CD4-positive, CD25-positive, alpha-beta regulatory T cell (primary cell): Measurements from ENCODE around the gene COL5A2. TPM values are rescaled to one million over a fixed set of nuclear protein-coding genes. Genes with fewer than 3 reads are reported as not detected.

Source experiments
- ATAC-seq, 2 donors: fragments of 150-1000 bp; cut with Tn5 transposase; one replicate each; pipeline ENCODE4 v1.10.0; 2021; ENCODE audit warnings: low read depth in 2 of 2, moderate number of reproducible peaks in 2 of 2, moderate library complexity in 1 of 2
- DNase-seq, 3 donors: peaks; one replicate each; pipeline versions ENCODE4 v3.0.0 to v3.0.0-alpha.2; 2012 to 2022; ENCODE audit warnings: mixed read lengths in 1 of 3
- H3K27ac ChIP-seq: one replicate; pipeline ENCODE4 v1.7.0; 2013; ENCODE audit warnings: mild to moderate bottlenecking, low read length; ENCODE audit not compliant: insufficient read depth, poor library complexity, severe bottlenecking
- H3K27me3 ChIP-seq: one replicate; pipeline ENCODE4 v1.7.0; 2013; ENCODE audit warnings: low read length; ENCODE audit not compliant: control insufficient read depth, insufficient read depth
- H3K36me3 ChIP-seq: one replicate; pipeline ENCODE4 v1.7.0; 2013; ENCODE audit warnings: mild to moderate bottlenecking, low read length, moderate library complexity; ENCODE audit not compliant: control insufficient read depth, insufficient read depth
- H3K4me1 ChIP-seq: 2 replicates; pipeline ENCODE4 v1.7.0; 2013; ENCODE audit warnings: mild to moderate bottlenecking, low read length; ENCODE audit not compliant: insufficient read depth, control insufficient read depth, poor library complexity, severe bottlenecking
- H3K4me3 ChIP-seq: one replicate; pipeline ENCODE4 v1.7.0; 2013; ENCODE audit warnings: low read depth, mild to moderate bottlenecking, low read length, moderate library complexity
- H3K9me3 ChIP-seq, 2 experiments: 1 replicate in 1 of 2; 2 replicates in 1 of 2; pipeline ENCODE4 v1.7.0; 2013; ENCODE audit warnings: low read length in 2 of 2, mild to moderate bottlenecking in 1 of 2, moderate library complexity in 1 of 2; ENCODE audit not compliant: control insufficient read depth in 2 of 2
- H3K27ac Mint-ChIP-seq, 3 donors: one replicate each; pipeline ENCODE4 v1.8.0; 2020 to 2022; ENCODE audit warnings: mild to moderate bottlenecking in 3 of 3, mixed read lengths in 3 of 3, moderate library complexity in 2 of 3
- H3K27me3 Mint-ChIP-seq: one replicate; pipeline ENCODE4 v1.8.0; 2022; ENCODE audit warnings: mild to moderate bottlenecking, mixed read lengths
- H3K36me3 Mint-ChIP-seq: one replicate; pipeline ENCODE4 v1.8.0; 2020; ENCODE audit warnings: mixed read lengths
- H3K4me1 Mint-ChIP-seq, 4 donors: one replicate each; pipeline ENCODE4 v1.8.0; 2020 to 2022; ENCODE audit warnings: mixed read lengths in 4 of 4, mild to moderate bottlenecking in 1 of 4
- H3K4me3 Mint-ChIP-seq, 4 donors: one replicate each; pipeline ENCODE4 v1.8.0; 2020 to 2022; ENCODE audit warnings: mild to moderate bottlenecking in 4 of 4, mixed read lengths in 4 of 4, moderate library complexity in 3 of 4
- H3K9me3 Mint-ChIP-seq, 7 donors: one replicate each; pipeline ENCODE4 v1.8.0; 2020 to 2022; ENCODE audit warnings: mixed read lengths in 7 of 7, mild to moderate bottlenecking in 3 of 7, moderate library complexity in 2 of 7
- polyA plus RNA-seq, 4 donors: library from polyadenylated mRNA; unstranded; fragments of 300-500 nt; fragmentation: Illumina TruSeq; gene quantifications; one replicate each; pipeline ENCODE4 v1.2.3, GENCODE V29; 2021
- total RNA-seq: library from RNA; stranded (reverse); gene quantifications from one replicate; pipeline ENCODE4 v1.2.3, GENCODE V29; 2022

Gene COL5A2
- total and polyA plus RNA-seq, 5 donors from 2014 or later = 0.15 to 0.25 (median 0.22) TPM; not detected in 2

- no peak overlapping the region for H3K4me3 ChIP-seq
- DNase-seq = no peak
- H3K9me3 ChIP-seq = no peaks in the 10 kb centered on the region
- H3K4me1 ChIP-seq = no peaks in the 10 kb centered on the region
- Mint-ChIP-seq H3K4me3 (no peak overlapping the region), H3K27me3 (no peaks in the 10 kb centered on the region), H3K36me3 (no peaks in the 10 kb centered on the region), H3K4me1 (no peaks in the 10 kb centered on the region), H3K9me3 (peaks cover 0 to 2% (median 0%) of the 10 kb centered on the region in 7 donors), H3K27ac (no peak overlapping the region)
- no peak for ATAC-seq
- H3K27me3 ChIP-seq = no peaks in the 10 kb centered on the region
- H3K36me3 ChIP-seq = no peaks in the 10 kb centered on the region
- H3K27ac ChIP-seq = no peak overlapping the region
These were observed 179.3 kb downstream of the COL5A2 start for GRCh38 chr2:189000221-189000620.

GRCh38 chr2:188997263-188997662, 182.3 kb downstream of the COL5A2 start:
- Histone ChIP-seq H3K27me3 (no peaks in the 10 kb centered on the region), H3K4me1 (no peaks in the 10 kb centered on the region), H3K4me3 (no peak overlapping the region), H3K9me3 (no peaks in the 10 kb centered on the region), H3K27ac (no peak overlapping the region), H3K36me3 (no peaks in the 10 kb centered on the region)
- Mint-ChIP-seq H3K4me1 (no peaks in the 10 kb centered on the region), H3K27me3 (no peaks in the 10 kb centered on the region), H3K4me3 (no peak overlapping the region), H3K36me3 (no peaks in the 10 kb centered on the region), H3K9me3 (peaks cover 0 to 2% (median 0%) of the 10 kb centered on the region in 7 donors), H3K27ac (no peak overlapping the region)
- no peak for ATAC-seq
- DNase-seq = no peak

GRCh38 chr2:188993247-188993646, 186.3 kb downstream of the COL5A2 start:
- H3K36me3 Mint-ChIP-seq = no peaks in the 10 kb centered on the region
- Histone ChIP-seq H3K36me3 (no peaks in the 10 kb centered on the region), H3K4me3 (no peak overlapping the region), H3K27me3 (no peaks in the 10 kb centered on the region), H3K9me3 (no peaks in the 10 kb centered on the region), H3K27ac (no peak overlapping the region), H3K4me1 (no peaks in the 10 kb centered on the region)
- ATAC-seq (no peak), DNase-seq (no peak)
- no peaks in the 10 kb centered on the region for H3K4me1 Mint-ChIP-seq
- peaks cover 0 to 2% (median 0%) of the 10 kb centered on the region in 7 donors for H3K9me3 Mint-ChIP-seq
- H3K27ac Mint-ChIP-seq = no peak overlapping the region
- no peak overlapping the region for H3K4me3 Mint-ChIP-seq
- H3K27me3 Mint-ChIP-seq = no peaks in the 10 kb centered on the region

- H3K27ac Mint-ChIP-seq = no peak overlapping the region
- no peaks in the 10 kb centered on the region for H3K4me1 ChIP-seq
- H3K4me1 Mint-ChIP-seq = no peaks in the 10 kb centered on the region
- no peaks in the 10 kb centered on the region for H3K36me3 ChIP-seq
- ATAC-seq (no peak), DNase-seq (no peak)
- no peaks in the 10 kb centered on the region for H3K27me3 Mint-ChIP-seq
- no peak overlapping the region for H3K4me3 ChIP-seq
- H3K9me3 Mint-ChIP-seq = peaks cover 0 to 2% (median 0%) of the 10 kb centered on the region in 7 donors
- H3K9me3 ChIP-seq = no peaks in the 10 kb centered on the region
- no peaks in the 10 kb centered on the region for H3K27me3 ChIP-seq
- H3K27ac ChIP-seq = no peak overlapping the region
- no peak overlapping the region for H3K4me3 Mint-ChIP-seq
- H3K36me3 Mint-ChIP-seq = no peaks in the 10 kb centered on the region
These were observed 192.7 kb downstream of the COL5A2 start for GRCh38 chr2:188986839-188987238.

GRCh38 chr2:188984680-188985079, 194.9 kb downstream of the COL5A2 start:
- Histone ChIP-seq H3K36me3 (no peaks in the 10 kb centered on the region), H3K4me3 (no peak overlapping the region), H3K4me1 (no peaks in the 10 kb centered on the region), H3K9me3 (no peaks in the 10 kb centered on the region), H3K27ac (no peak overlapping the region), H3K27me3 (no peaks in the 10 kb centered on the region)
- Mint-ChIP-seq H3K4me3 (no peak overlapping the region), H3K9me3 (peaks cover 0 to 2% (median 0%) of the 10 kb centered on the region in 7 donors), H3K27ac (no peak overlapping the region), H3K36me3 (no peaks in the 10 kb centered on the region), H3K27me3 (no peaks in the 10 kb centered on the region), H3K4me1 (no peaks in the 10 kb centered on the region)
- ATAC-seq (no peak), DNase-seq (no peak)

GRCh38 chr2:188984065-188984491, 195.5 kb downstream of the COL5A2 start:
- Histone ChIP-seq H3K36me3 (no peaks in the 10 kb centered on the region), H3K27ac (no peak overlapping the region), H3K9me3 (no peaks in the 10 kb centered on the region), H3K4me1 (no peaks in the 10 kb centered on the region), H3K4me3 (no peak overlapping the region), H3K27me3 (no peaks in the 10 kb centered on the region)
- H3K4me3 Mint-ChIP-seq = no peak overlapping the region
- no peaks in the 10 kb centered on the region for H3K36me3 Mint-ChIP-seq
- no peaks in the 10 kb centered on the region for H3K4me1 Mint-ChIP-seq
- H3K9me3 Mint-ChIP-seq = peaks cover 0 to 2% (median 0%) of the 10 kb centered on the region in 7 donors
- ATAC-seq (no peak), DNase-seq (no peak)
- H3K27me3 Mint-ChIP-seq = no peaks in the 10 kb centered on the region
- no peak overlapping the region for H3K27ac Mint-ChIP-seq

GRCh38 chr2:188983427-188984064, 196.0 kb downstream of the COL5A2 start:
- DNase-seq (no peak), ATAC-seq (no peak)
- H3K4me1 Mint-ChIP-seq = peaks cover 0 to 5% (median 0%) of the 10 kb centered on the region in 4 donors
- H3K9me3 ChIP-seq = no peaks in the 10 kb centered on the region
- H3K27ac Mint-ChIP-seq = no peak overlapping the region
- no peak overlapping the region for H3K4me3 ChIP-seq
- H3K27ac ChIP-seq = no peak overlapping the region
- H3K4me3 Mint-ChIP-seq = no peak overlapping the region
- H3K36me3 ChIP-seq = no peaks in the 10 kb centered on the region
- H3K36me3 Mint-ChIP-seq = no peaks in the 10 kb centered on the region
- H3K9me3 Mint-ChIP-seq = peaks cover 0 to 2% (median 0%) of the 10 kb centered on the region in 7 donors
- no peaks in the 10 kb centered on the region for H3K4me1 ChIP-seq
- H3K27me3 ChIP-seq = no peaks in the 10 kb centered on the region
- H3K27me3 Mint-ChIP-seq = no peaks in the 10 kb centered on the region
